OCI-LY7 (cell line): ENCODE measurements around the gene PLPP1. TPM values are rescaled to one million over a fixed set of nuclear protein-coding genes. Genes with fewer than 3 reads are reported as not detected.

Experiments
- BruUV-seq: library from RNA; stranded (reverse); fragments of 400-500 nt; replicated peaks from 2 replicates; lab custom pipeline; 2021; lab: Mats Ljungman, UMichigan
- CTCF ChIA-PET: fragments of 300-600 bp; sonication (Branson Sonifier 250); formaldehyde crosslinking; loops from one replicate; lab custom pipeline; 2022; ENCODE audit warnings: antibody characterized with exemption; ENCODE audit not compliant: unreplicated experiment; lab: Charles Lee
- POLR2A ChIA-PET: fragments of 300-600 bp; sonication (Branson Sonifier 250); formaldehyde crosslinking; loops from one replicate; lab custom pipeline; 2022; ENCODE audit warnings: antibody characterized with exemption; lab: Charles Lee
- DNase-seq: peaks from one replicate; pipeline ENCODE4 v3.0.0-alpha.2; 2015; ENCODE audit warnings: low spot score
- H2AFZ ChIP-seq: fragments of 200-600 bp; sonication (generic), shearing (Covaris generic); 2 replicates; pipeline ENCODE4 v1.6.1; 2014; ENCODE audit warnings: mild to moderate bottlenecking, antibody characterized with exemption, low read length, moderate library complexity
- H3K27ac ChIP-seq: fragments of 200-600 bp; sonication (generic); 2 replicates; pipeline ENCODE4 v1.5.1; 2014; ENCODE audit warnings: mixed run types, low read depth, mild to moderate bottlenecking, moderate library complexity, low read length, inconsistent platforms; ENCODE audit not compliant: poor library complexity, severe bottlenecking
- H3K36me3 ChIP-seq: fragments of 200-600 bp; sonication (generic); 2 replicates; pipeline ENCODE4 v1.6.1; 2014; ENCODE audit warnings: mild to moderate bottlenecking, antibody characterized with exemption, low read length, moderate library complexity, mixed read lengths; ENCODE audit not compliant: insufficient read depth
- H3K4me1 ChIP-seq: fragments of 200-600 bp; sonication (generic); 2 replicates; pipeline ENCODE4 v1.5.1; 2014; ENCODE audit warnings: mild to moderate bottlenecking, low read length; ENCODE audit not compliant: insufficient read depth, poor library complexity, severe bottlenecking
- H3K4me2 ChIP-seq: fragments of 200-600 bp; sonication (generic); 2 replicates; pipeline ENCODE4 v1.6.1; 2014; ENCODE audit warnings: mild to moderate bottlenecking, low read length
- H3K4me3 ChIP-seq: fragments of 200-600 bp; sonication (generic); 2 replicates; pipeline ENCODE4 v1.5.1; 2014; ENCODE audit warnings: mild to moderate bottlenecking, low read depth, low read length; ENCODE audit not compliant: poor library complexity, severe bottlenecking
- H3K79me2 ChIP-seq: fragments of 200-600 bp; sonication (generic); 2 replicates; pipeline ENCODE4 v1.6.1; 2016; ENCODE audit warnings: low read depth, mild to moderate bottlenecking, low read length, moderate library complexity, mixed read lengths; ENCODE audit not compliant: insufficient read depth
- H3K9me2 ChIP-seq: fragments of 200-600 bp; sonication (generic); 2 replicates; pipeline ENCODE4 v1.6.1; 2016; ENCODE audit warnings: mild to moderate bottlenecking, low read length, mixed read lengths; ENCODE audit not compliant: insufficient read depth
- H3K9me3 ChIP-seq: fragments of 200-600 bp; sonication (generic); 2 replicates; pipeline ENCODE4 v1.6.1; 2014; ENCODE audit warnings: mild to moderate bottlenecking, mixed run types, low read length, mixed read lengths
- H4K20me1 ChIP-seq: fragments of 200-600 bp; sonication (generic); 2 replicates; pipeline ENCODE4 v1.6.1; 2014; ENCODE audit warnings: mild to moderate bottlenecking, antibody characterized with exemption, low read length, moderate library complexity, mixed read lengths; ENCODE audit not compliant: insufficient read depth
- CTCF ChIP-seq: fragments of 200-600 bp; sonication (generic); conservative IDR thresholded peaks from 2 replicates; pipeline ENCODE4 v1.5.1; 2014; ENCODE audit warnings: mild to moderate bottlenecking, antibody characterized with exemption, low read length, moderate library complexity, mixed read lengths
- EZH2phosphoT487 ChIP-seq: fragments of 200-600 bp; sonication (generic); IDR thresholded peaks from 2 replicates; pipeline ENCODE4 v1.6.1; 2018; ENCODE audit warnings: low read depth, borderline replicate concordance, mild to moderate bottlenecking, mixed run types, antibody characterized with exemption, low read length, moderate library complexity, mixed read lengths
- intact Hi-C: fragments of 100-400 bp; cut with micrococcal nuclease; formaldehyde crosslinking; loops from one replicate; pipeline ENCODE4 v1.10.0; 2022; ENCODE audit not compliant: unreplicated experiment
- total RNA-seq, 2 experiments: library from RNA; depleted of rRNA in 1 of 2; stranded (reverse); fragments of >200 nt in 1 of 2; shearing (Covaris generic) in 1 of 2; gene quantifications; 2 replicates each; pipeline ENCODE4 v1.2.3, GENCODE V29; 2014 to 2022

PLPP1 gene
- total RNA-seq, 2 experiments from 2014 or later, result 2.3 to 6.8 TPM

- TF ChIP-seq CTCF, result no peak
- no peak for TF ChIP-seq EZH2phosphoT487
Observed at GRCh38 chr5:55432549-55432948, 102.2 kb downstream of the PLPP1 start.

GRCh38 chr5:55429613-55430253 lies 105.0 kb downstream of the PLPP1 start:
- Histone ChIP-seq H3K9me3 (no peaks in the 10 kb centered on the region), H3K4me3 (no peak overlapping the region), H2AFZ (no peak overlapping the region), H3K36me3 (peaks cover 58% of the 10 kb centered on the region), H4K20me1 (no peaks in the 10 kb centered on the region), H3K9me2 (no peaks in the 10 kb centered on the region), H3K27ac (no peak overlapping the region), H3K4me1 (no peaks in the 10 kb centered on the region), H3K79me2 (no peaks in the 10 kb centered on the region), H3K4me2 (no peak overlapping the region)
- TF ChIP-seq EZH2phosphoT487 (no peak), CTCF (no peak)
- intact Hi-C loops, result no loop called here
- DNase-seq, result no peak
- no TSS peak for BruUV-seq
- POLR2A ChIA-PET, result no interaction called here
- CTCF ChIA-PET, result no interaction called here

More at GRCh38 chr5:55432549-55432948, 102.2 kb downstream of the PLPP1 start:
- no peaks in the 10 kb centered on the region for H3K79me2 ChIP-seq
- BruUV-seq, result no TSS peak
- no peak overlapping the region for H3K27ac ChIP-seq
- CTCF ChIA-PET, result no interaction called here
- H2AFZ ChIP-seq, result no peak overlapping the region
- no peak overlapping the region for H3K4me3 ChIP-seq
- intact Hi-C loops, result no loop called here
- DNase-seq, result no peak
- H3K9me2 ChIP-seq, result no peaks in the 10 kb centered on the region
- POLR2A ChIA-PET, result no interaction called here
- H3K9me3 ChIP-seq, result no peaks in the 10 kb centered on the region
- H4K20me1 ChIP-seq, result no peaks in the 10 kb centered on the region
- peaks cover 30% of the 10 kb centered on the region for H3K36me3 ChIP-seq
- no peak overlapping the region for H3K4me2 ChIP-seq
- H3K4me1 ChIP-seq, result no peaks in the 10 kb centered on the region

- Histone ChIP-seq H3K9me2 (no peaks in the 10 kb centered on the region), H3K79me2 (no peaks in the 10 kb centered on the region), H4K20me1 (no peaks in the 10 kb centered on the region), H3K4me3 (no peak overlapping the region), H3K4me1 (no peaks in the 10 kb centered on the region), H2AFZ (no peak overlapping the region), H3K4me2 (no peak overlapping the region), H3K9me3 (no peaks in the 10 kb centered on the region), H3K27ac (no peak overlapping the region), H3K36me3 (peaks cover 63% of the 10 kb centered on the region)
- CTCF ChIA-PET, result no interaction called here
- POLR2A ChIA-PET, result no interaction called here
- no peak for TF ChIP-seq EZH2phosphoT487
- no TSS peak for BruUV-seq
- intact Hi-C loops, result no loop called here
- DNase-seq, result no peak
Observed at GRCh38 chr5:55429221-55429612, 105.5 kb downstream of the PLPP1 start.
